K562 (cell line): Measurements from ENCODE around the gene EIF4E3. TPM values are rescaled to one million over a fixed set of nuclear protein-coding genes. Genes with fewer than 3 reads are reported as not detected.

Experiments used
- ATAC-seq: fragments of 200-7000 bp; cut with Tn5 transposase; 3 replicates; pipeline ENCODE4 v1.9.1; 2020; ENCODE audit warnings: moderate library complexity
- BruUV-seq: library from RNA; stranded (reverse); fragments of 400-500 nt; replicated peaks from 2 replicates; lab custom pipeline; 2021; lab: Mats Ljungman, UMichigan
- CTCF ChIA-PET: fragments of 300-600 bp; formaldehyde crosslinking; extraction: SDS; loops from one replicate; lab custom pipeline; 2021; ENCODE audit warnings: low intra/inter-chr PET ratio; lab: Yijun Ruan, JAX
- POLR2A ChIA-PET: fragments of 300-600, 350-650 bp; sonication (Branson Sonifier 250); formaldehyde crosslinking; extraction: SDS; loops from one replicate; lab custom pipeline; 2021; ENCODE audit warnings: antibody characterized with exemption, inconsistent platforms; lab: Yijun Ruan, JAX
- DNase-seq, 4 experiments: peaks; one replicate each; pipeline versions ENCODE4 v3.0.0 to v3.0.0-alpha.2; 2011 to 2018; ENCODE audit warnings: low spot score in 3 of 4, mixed read lengths in 3 of 4; ENCODE audit errors: extremely low read depth in 1 of 4
- FAIRE-seq: peaks from 2 replicates; lab custom pipeline; 2011; peaks lifted over from hg19 to GRCh38; lab: Jason Lieb, UNC
- H2AFZ ChIP-seq: 2 replicates; pipeline ENCODE4 v1.6.0; 2011; ENCODE audit warnings: low read depth, low read length, control low read depth, inconsistent platforms
- H3K27ac ChIP-seq: fragments of 200-600 bp; 3 replicates; pipeline ENCODE4 v1.8.0; 2011; ENCODE audit warnings: low read depth, mild to moderate bottlenecking, control low read depth, inconsistent platforms, low read length, moderate library complexity, mixed read lengths; ENCODE audit errors: extremely low read depth
- H3K27me3 ChIP-seq, 2 experiments: fragments of 300-600 bp in 1 of 2; 2 replicates in 1 of 2; 3 replicates in 1 of 2; pipeline versions ENCODE4 v1.6.0 to v1.8.0; 2011; ENCODE audit warnings: inconsistent platforms in 2 of 2, low read length in 2 of 2, mild to moderate bottlenecking in 1 of 2, mixed read lengths in 1 of 2, moderate library complexity in 1 of 2; ENCODE audit not compliant: control insufficient read depth in 2 of 2, insufficient read depth in 2 of 2
- H3K36me3 ChIP-seq: fragments of 300-600 bp; 3 replicates; pipeline ENCODE4 v1.8.0; 2011; ENCODE audit warnings: mild to moderate bottlenecking, low read length, inconsistent platforms; ENCODE audit not compliant: control insufficient read depth, insufficient read depth
- H3K4me1 ChIP-seq, 2 experiments: fragments of 200-600 bp in 1 of 2; replicated peaks in 1 of 2; 2 replicates in 1 of 2; 3 replicates in 1 of 2; pipeline versions ENCODE4 v1.5.1 to v1.8.0; 2011; ENCODE audit warnings: inconsistent platforms in 2 of 2, low read length in 2 of 2, mild to moderate bottlenecking in 1 of 2, mixed read lengths in 1 of 2, moderate library complexity in 1 of 2; ENCODE audit not compliant: control insufficient read depth in 2 of 2, insufficient read depth in 2 of 2
- H3K4me2 ChIP-seq: 2 replicates; pipeline ENCODE4 v1.6.1; 2011; ENCODE audit warnings: low read length, control low read depth, inconsistent platforms, mixed read lengths; ENCODE audit not compliant: insufficient read depth
- H3K4me3 ChIP-seq: fragments of 200-600 bp; sonication (generic), shearing (Covaris generic); 2 replicates; pipeline ENCODE4 v1.5.1; 2016; ENCODE audit warnings: control low read depth, inconsistent platforms
- H3K79me2 ChIP-seq: fragments of 200-600 bp; 3 replicates; pipeline ENCODE4 v1.8.0; 2011; ENCODE audit warnings: low read length, inconsistent platforms; ENCODE audit not compliant: control insufficient read depth, insufficient read depth
- H3K9ac ChIP-seq, 2 experiments: 2 replicates each; pipeline versions ENCODE4 v1.6.0 to v1.6.1; 2011; ENCODE audit warnings: low read depth in 2 of 2, low read length in 2 of 2, control low read depth in 1 of 2, inconsistent platforms in 1 of 2, mild to moderate bottlenecking in 1 of 2, mixed read lengths in 1 of 2; ENCODE audit not compliant: insufficient read depth in 1 of 2
- H3K9me1 ChIP-seq: one replicate; pipeline ENCODE4 v1.6.0; 2011; ENCODE audit warnings: inconsistent platforms, mild to moderate bottlenecking, low read length, moderate library complexity; ENCODE audit not compliant: control insufficient read depth, insufficient read depth
- H3K9me3 ChIP-seq: replicated peaks from 2 replicates; pipeline ENCODE4 v1.5.1; 2011; ENCODE audit warnings: low read depth, low read length, inconsistent platforms; ENCODE audit not compliant: control insufficient read depth, insufficient read depth
- H4K20me1 ChIP-seq: replicated peaks from 2 replicates; pipeline ENCODE4 v1.6.1; 2011; ENCODE audit warnings: low read length, inconsistent platforms, mixed read lengths; ENCODE audit not compliant: control insufficient read depth, insufficient read depth
- ATF6 ChIP-seq: sonication (generic); formaldehyde crosslinking; IDR thresholded peaks from 2 replicates; pipeline ENCODE4 v1.4.0; 2020; ENCODE audit warnings: mild to moderate bottlenecking, missing genetic modification reagents
- BCOR ChIP-seq: fragments of 450-650 bp; IDR thresholded peaks from 2 replicates; pipeline ENCODE4 v1.6.1; 2016
- ETV5 ChIP-seq: sonication (generic); formaldehyde crosslinking; IDR thresholded peaks from 2 replicates; pipeline ENCODE4 v1.4.0; 2020; ENCODE audit warnings: low read depth, mild to moderate bottlenecking, missing genetic modification reagents
- MEF2D ChIP-seq: conservative IDR thresholded peaks from 2 replicates; pipeline ENCODE4 v1.6.1; 2016; ENCODE audit warnings: low read depth, missing genetic modification characterization, missing compliant biosample characterization
- PATZ1 ChIP-seq: fragments of 250-450 bp; sonication (Bioruptor Pico); IDR thresholded peaks from 2 replicates; pipeline ENCODE4 v1.5.0; 2020; ENCODE audit warnings: mild to moderate bottlenecking, borderline replicate concordance
- POLR2G ChIP-seq: fragments of 200-400 bp; formaldehyde crosslinking; IDR thresholded peaks from 2 replicates; pipeline ENCODE4 v1.6.1; 2017; ENCODE audit warnings: low read depth, mild to moderate bottlenecking, antibody characterized with exemption, low read length, moderate library complexity
- RB1 ChIP-seq: fragments of 450-650 bp; IDR thresholded peaks from 2 replicates; pipeline ENCODE4 v1.6.1; 2017; ENCODE audit warnings: low read depth, mild to moderate bottlenecking
- TCFL5 ChIP-seq: fragments of 250-450 bp; sonication (Bioruptor Pico); conservative IDR thresholded peaks from 2 replicates; pipeline ENCODE4 v1.6.1; 2021; ENCODE audit warnings: mild to moderate bottlenecking, moderate library complexity, matching md5 sums
- TFAM ChIP-seq: fragments of 250-450 bp; sonication (Bioruptor Pico); conservative IDR thresholded peaks from 2 replicates; pipeline ENCODE4 v1.5.0; 2021; ENCODE audit warnings: mild to moderate bottlenecking, moderate library complexity
- ZBTB5 ChIP-seq: fragments of 450-650 bp; IDR thresholded peaks from 2 replicates; pipeline ENCODE4 v1.6.1; 2017; ENCODE audit warnings: antibody characterized with exemption
- ZFX ChIP-seq: sonication (generic); formaldehyde crosslinking; IDR thresholded peaks from 2 replicates; pipeline ENCODE4 v1.8.0; 2022; ENCODE audit warnings: mild to moderate bottlenecking, missing genetic modification reagents, moderate library complexity
- ZNF239 ChIP-seq: fragments of 250-450 bp; sonication (Bioruptor Pico); IDR thresholded peaks from 2 replicates; pipeline ENCODE4 v1.4.0; 2020; ENCODE audit warnings: mild to moderate bottlenecking
- ZNF79 ChIP-seq: fragments of 250-450 bp; sonication (Bioruptor Pico); IDR thresholded peaks from 2 replicates; pipeline ENCODE4 v1.4.0; 2020; ENCODE audit warnings: low read depth, mild to moderate bottlenecking, moderate library complexity
- WGBS: fragments of 100-300 bp; shearing (Covaris generic); methylation state at CpG from one replicate; pipeline ENCODE4 v1.1.6; 2016; ENCODE audit warnings: low coverage, mixed read lengths; ENCODE audit not compliant: insufficient coverage; ENCODE audit errors: missing lambda C conversion rate; 5-methylcytosine and 5-hydroxymethylcytosine counted together
- in situ Hi-C: fragments of 300-500 bp; cut with MboI; formaldehyde crosslinking; loops from 4 replicates; pipeline ENCODE4 v1.15.0; 2018; ENCODE audit warnings: inconsistent platforms, mixed read lengths
- intact Hi-C: fragments of 100-400 bp; cut with micrococcal nuclease; formaldehyde crosslinking; loops from 2 replicates; pipeline ENCODE4 v1.14.2; 2022
- polyA plus RNA-seq, 8 experiments: library from polyadenylated mRNA; depleted of rRNA in 4 of 8; stranded (reverse) in 5 of 8; unstranded in 3 of 8; fragments of >200 nt; fragmentation: Nextera tagmentation in 2 of 8; fragmentation: Illumina TruSeq in 1 of 8; extraction: Ambion mirVana in 2 of 8; extraction: Trizol in 1 of 8; gene quantifications; 2 replicates each; pipeline versions ENCODE4 v1.2.1 to v1.2.3, GENCODE V29; 2011 to 2014; ENCODE audit warnings: inconsistent platforms in 1 of 8, missing spikeins in 1 of 8
- total RNA-seq, 7 experiments: library from RNA; depleted of rRNA in 6 of 7; stranded (reverse); fragments of >200 nt in 6 of 7; fragmentation: Illumina TruSeq in 2 of 7; extraction: Trizol in 2 of 7; gene quantifications; 2 replicates each; pipeline versions ENCODE4 v1.2.1 to v1.2.3, GENCODE V29; 2011 to 2021; ENCODE audit warnings: low replicate concordance in 1 of 7

EIF4E3 gene
- total and polyA plus RNA-seq, 9 of the 15 experiments (the other 6 are each of a cell fraction or from before 2014, with no cell fraction given), result 0.18 to 2.5 (median 1.1) TPM

- TF ChIP-seq ZFX (CRISPR knock-in tag), result no peak
Measured at GRCh38 chr3:71673486-71673885, 51.7 kb downstream of the EIF4E3 start (continued).

- intact Hi-C loops (no loop called here), in situ Hi-C loops (loop anchor here (25.0 kb wide), 1 partner anchor 1611 kb away; no protein-coding TSS in a partner anchor)
- Histone ChIP-seq H3K9me3 (no peaks in the 10 kb centered on the region), H3K9ac (no peak overlapping the region), H3K4me1 (no peaks in the 10 kb centered on the region; a peak in 1 of 5 replicates), H4K20me1 (no peaks in the 10 kb centered on the region), H3K27ac (no peak overlapping the region), H3K27me3 (peaks cover 17 to 28% of the 10 kb centered on the region in 2 experiments), H3K4me2 (no peak overlapping the region), H2AFZ (no peak overlapping the region), H3K79me2 (no peaks in the 10 kb centered on the region), H3K4me3 (no peak overlapping the region), H3K9me1 (no peaks in the 10 kb centered on the region), H3K36me3 (no peaks in the 10 kb centered on the region)
- no peak for DNase-seq
- no peak for ATAC-seq
- ChIA-PET POLR2A (interaction anchor here (0.5 kb wide), 1 partner anchor 229 kb away, joined by 3 read pairs; no protein-coding TSS in a partner anchor), CTCF (no interaction called here)
- no peak for TF ChIP-seq ETV5 (CRISPR knock-in tag)
- no peak for TF ChIP-seq ZBTB5
- TF ChIP-seq BCOR, result no peak
- TF ChIP-seq RB1, result no peak
- TF ChIP-seq PATZ1, result no peak
- no peak for TF ChIP-seq TFAM
- TF ChIP-seq POLR2G, result no peak
- no peak for TF ChIP-seq ZNF239 (CRISPR knock-in tag)
- no peak for TF ChIP-seq TCFL5 (CRISPR knock-in tag)
- TF ChIP-seq ZNF79 (CRISPR knock-in tag), result no peak
- TF ChIP-seq MEF2D (tag), result no peak
- TF ChIP-seq ATF6 (CRISPR knock-in tag), result no peak
- WGBS, result 10% methylated on average over 6 of the region's 6 CpGs
- FAIRE-seq, result no peak
- BruUV-seq, result no TSS peak
Measured at GRCh38 chr3:71672807-71673206, 52.4 kb downstream of the EIF4E3 start.
